Endodermal cell (in vitro differentiated cells): ENCODE data around the gene TNKS2. TPM values are rescaled to one million over a fixed set of nuclear protein-coding genes. Genes with fewer than 3 reads are reported as not detected.

Source experiments
- DNase-seq: peaks from one replicate; pipeline ENCODE4 v3.0.0-alpha.2; 2017
- H3K27ac ChIP-seq: 2 replicates; pipeline ENCODE4 v1.5.1; 2013; ENCODE audit warnings: mild to moderate bottlenecking, low read depth, low read length, moderate library complexity
- H3K27me3 ChIP-seq: 2 replicates; pipeline ENCODE4 v1.6.1; 2013; ENCODE audit warnings: mild to moderate bottlenecking, low read length, moderate library complexity; ENCODE audit not compliant: insufficient read depth, control insufficient read depth, poor library complexity, severe bottlenecking
- H3K36me3 ChIP-seq: 2 replicates; pipeline ENCODE4 v1.7.0; 2013; ENCODE audit warnings: mild to moderate bottlenecking, low read length, moderate library complexity; ENCODE audit not compliant: control insufficient read depth, insufficient read depth
- H3K4me1 ChIP-seq: one replicate; pipeline ENCODE4 v1.7.0; 2013; ENCODE audit warnings: low read length; ENCODE audit not compliant: control insufficient read depth, insufficient read depth
- H3K4me3 ChIP-seq: 2 replicates; pipeline ENCODE4 v1.5.1; 2013; ENCODE audit warnings: mild to moderate bottlenecking, low read length, moderate library complexity
- H3K9ac ChIP-seq: 2 replicates; pipeline ENCODE4 v1.6.1; 2013; ENCODE audit warnings: mild to moderate bottlenecking, low read length, moderate library complexity; ENCODE audit not compliant: poor library complexity, severe bottlenecking; ENCODE audit errors: extremely low read depth
- H3K9me3 ChIP-seq: 2 replicates; pipeline ENCODE4 v1.6.1; 2013; ENCODE audit warnings: mild to moderate bottlenecking, low read length, moderate library complexity; ENCODE audit not compliant: control insufficient read depth
- H3K27ac Mint-ChIP-seq: 2 replicates; pipeline ENCODE4 v1.8.0; 2020; ENCODE audit warnings: mixed read lengths
- H3K27me3 Mint-ChIP-seq: 2 replicates; pipeline ENCODE4 v1.8.0; 2021; ENCODE audit warnings: mild to moderate bottlenecking, mixed read lengths; ENCODE audit not compliant: insufficient read depth
- H3K36me3 Mint-ChIP-seq: 2 replicates; pipeline ENCODE4 v1.8.0; 2020; ENCODE audit warnings: low read depth, mixed read lengths
- H3K4me1 Mint-ChIP-seq: 2 replicates; pipeline ENCODE4 v1.8.0; 2020; ENCODE audit warnings: mixed read lengths
- H3K4me3 Mint-ChIP-seq: 2 replicates; pipeline ENCODE4 v1.8.0; 2020; ENCODE audit warnings: mild to moderate bottlenecking, moderate library complexity, mixed read lengths
- H3K9me3 Mint-ChIP-seq: 2 replicates; pipeline ENCODE4 v1.8.0; 2020; ENCODE audit warnings: mild to moderate bottlenecking, mixed read lengths
- WGBS, 2 experiments: methylation state at CpG; one replicate each; pipeline versions ENCODE4 v1.1.5 to v1.1.7; 2013; ENCODE audit warnings: missing lambda C conversion rate in 2 of 2, mixed read lengths in 1 of 2; ENCODE audit not compliant: insufficient coverage in 1 of 2, insufficient read length in 1 of 2; 5-methylcytosine and 5-hydroxymethylcytosine counted together
- total RNA-seq, 2 donors: library from RNA; stranded (reverse); fragmentation: NEBNext Ultra II Directional in 1 of 2; extraction: Animal tissue kit (Norgen Biotek cat#: 25700) in 1 of 2; gene quantifications; 2 replicates in 1 of 2; 3 replicates in 1 of 2; pipeline ENCODE4 v1.2.1, GENCODE V29; 2021
- TF ChIP-seq, protein P1 (sequence below): fragments of 200-600 bp; sonication (generic); conservative IDR thresholded peaks from 2 replicates; pipeline ENCODE4 v1.5.0; 2021; ENCODE audit warnings: antibody characterized with exemption, mild to moderate bottlenecking

TNKS2 gene
- total RNA-seq, 2 donors from 2014 or later: 51.3 to 59.9 TPM

DNA sequence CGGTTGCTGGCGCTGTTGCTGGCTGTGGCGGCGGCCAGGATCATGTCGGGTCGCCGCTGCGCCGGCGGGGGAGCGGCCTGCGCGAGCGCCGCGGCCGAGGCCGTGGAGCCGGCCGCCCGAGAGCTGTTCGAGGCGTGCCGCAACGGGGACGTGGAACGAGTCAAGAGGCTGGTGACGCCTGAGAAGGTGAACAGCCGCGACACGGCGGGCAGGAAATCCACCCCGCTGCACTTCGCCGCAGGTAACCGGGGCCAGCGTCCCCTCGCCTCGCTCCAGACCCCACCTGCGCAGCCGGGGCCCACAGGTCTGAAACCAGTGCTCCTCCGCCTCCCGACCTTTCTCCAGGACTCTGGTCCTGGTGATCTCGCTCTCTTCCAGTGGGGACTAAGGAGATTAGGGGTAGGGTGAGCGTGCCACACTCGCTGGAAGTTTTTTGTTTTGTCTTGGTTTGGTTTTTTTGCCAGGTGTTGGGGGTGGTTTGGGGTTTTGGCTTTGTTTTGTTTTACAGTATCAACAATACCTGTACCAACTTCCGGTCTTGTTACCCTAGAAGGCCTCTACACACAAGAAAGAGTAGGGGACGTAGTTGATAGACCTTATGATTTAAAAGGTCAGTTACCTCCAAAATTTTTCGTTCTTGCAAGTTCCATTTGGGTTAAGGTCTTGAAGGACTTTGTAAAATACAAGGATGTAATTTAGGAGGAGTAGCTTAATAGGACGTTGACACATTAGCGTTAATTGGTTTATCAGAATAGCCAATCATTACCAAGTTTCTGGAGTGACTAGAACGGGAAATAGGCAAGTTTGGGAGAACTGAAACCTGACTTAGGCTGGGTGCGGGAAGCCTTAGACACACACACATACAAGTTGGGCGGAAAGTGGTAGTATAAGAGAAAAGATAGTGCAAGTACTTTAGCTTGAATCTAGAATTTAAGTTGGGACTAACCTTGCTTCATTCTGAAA lies 704 bp downstream of the TNKS2 start:
- Histone ChIP-seq H3K27ac (peak overlapping the region; percentile 94), H3K9ac (peak overlapping the region; percentile 89), H3K4me1 (peaks cover 7% of the 10 kb centered on the region), H3K36me3 (peaks cover 36% of the 10 kb centered on the region), H3K4me3 (peak overlapping the region; percentile 85), H3K9me3 (no peaks in the 10 kb centered on the region), H3K27me3 (no peaks in the 10 kb centered on the region)
- TF ChIP-seq, protein P1, sequence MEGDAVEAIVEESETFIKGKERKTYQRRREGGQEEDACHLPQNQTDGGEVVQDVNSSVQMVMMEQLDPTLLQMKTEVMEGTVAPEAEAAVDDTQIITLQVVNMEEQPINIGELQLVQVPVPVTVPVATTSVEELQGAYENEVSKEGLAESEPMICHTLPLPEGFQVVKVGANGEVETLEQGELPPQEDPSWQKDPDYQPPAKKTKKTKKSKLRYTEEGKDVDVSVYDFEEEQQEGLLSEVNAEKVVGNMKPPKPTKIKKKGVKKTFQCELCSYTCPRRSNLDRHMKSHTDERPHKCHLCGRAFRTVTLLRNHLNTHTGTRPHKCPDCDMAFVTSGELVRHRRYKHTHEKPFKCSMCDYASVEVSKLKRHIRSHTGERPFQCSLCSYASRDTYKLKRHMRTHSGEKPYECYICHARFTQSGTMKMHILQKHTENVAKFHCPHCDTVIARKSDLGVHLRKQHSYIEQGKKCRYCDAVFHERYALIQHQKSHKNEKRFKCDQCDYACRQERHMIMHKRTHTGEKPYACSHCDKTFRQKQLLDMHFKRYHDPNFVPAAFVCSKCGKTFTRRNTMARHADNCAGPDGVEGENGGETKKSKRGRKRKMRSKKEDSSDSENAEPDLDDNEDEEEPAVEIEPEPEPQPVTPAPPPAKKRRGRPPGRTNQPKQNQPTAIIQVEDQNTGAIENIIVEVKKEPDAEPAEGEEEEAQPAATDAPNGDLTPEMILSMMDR: no peak
- WGBS, 2 experiments: 0% methylated on average over 10 to 53 of the region's 54 CpGs
- Mint-ChIP-seq H3K4me1 (peaks cover 32% of the 10 kb centered on the region), H3K9me3 (no peaks in the 10 kb centered on the region), H3K27ac (peak overlapping the region; percentile 97), H3K27me3 (peaks cover 5% of the 10 kb centered on the region), H3K4me3 (peak overlapping the region; percentile 89), H3K36me3 (peaks cover 25% of the 10 kb centered on the region)
- DNase-seq: peak; percentile 79

DNA sequence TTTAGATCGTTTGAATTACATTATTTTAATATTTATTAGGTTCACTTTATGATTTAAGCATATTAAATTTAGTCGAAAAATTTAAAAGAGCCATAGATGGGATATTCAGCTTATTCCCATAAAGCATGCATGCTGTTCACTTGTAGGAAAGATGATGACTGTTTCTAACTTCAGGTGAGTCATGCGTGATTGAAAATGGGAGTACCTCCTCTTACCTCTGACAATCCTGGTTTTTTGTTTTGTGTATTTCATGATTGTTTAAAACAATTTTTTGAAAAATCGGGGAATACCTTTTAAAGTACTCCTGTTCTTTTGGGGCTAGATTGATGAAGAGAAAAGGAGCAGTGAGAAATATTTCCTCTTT lies 1.4 kb downstream of the TNKS2 start:
- 29% methylated on average over 3 of the region's 4 CpGs; no CpG with 5 or more reads in 1 of the 2 experiments for WGBS, 2 experiments
- TF ChIP-seq, protein P1: no peak
- no peak for DNase-seq
- Histone ChIP-seq H3K4me3 (peak overlapping the region; percentile 85), H3K9ac (peak overlapping the region; percentile 89), H3K36me3 (peaks cover 42% of the 10 kb centered on the region), H3K4me1 (peaks cover 13% of the 10 kb centered on the region), H3K9me3 (no peaks in the 10 kb centered on the region), H3K27me3 (no peaks in the 10 kb centered on the region), H3K27ac (no peak overlapping the region)
- H3K36me3 Mint-ChIP-seq: peaks cover 29% of the 10 kb centered on the region
- H3K27ac Mint-ChIP-seq: no peak overlapping the region
- no peaks in the 10 kb centered on the region for H3K9me3 Mint-ChIP-seq
- peak overlapping the region; percentile 89 for H3K4me3 Mint-ChIP-seq
- peaks cover under 1% of the 10 kb centered on the region for H3K27me3 Mint-ChIP-seq
- H3K4me1 Mint-ChIP-seq: peaks cover 37% of the 10 kb centered on the region

DNA sequence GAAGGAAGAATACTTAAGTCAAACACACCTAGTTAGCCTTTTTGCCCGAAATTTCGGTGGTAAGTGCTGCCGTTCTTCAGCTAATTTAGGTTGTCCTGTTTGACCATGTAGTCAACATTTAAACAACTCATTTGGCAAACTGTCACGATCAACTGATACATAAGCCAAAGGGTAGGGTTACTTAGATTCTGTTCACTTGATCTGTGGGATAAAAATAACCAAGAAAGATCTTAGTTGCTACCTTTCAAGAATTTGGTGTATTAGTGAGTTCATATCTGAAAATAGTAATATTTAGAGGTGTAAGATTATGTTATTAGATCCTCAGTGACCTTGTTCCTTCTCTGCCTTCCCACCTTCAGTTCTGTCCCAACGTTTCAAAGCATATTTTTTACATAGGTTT lies 2.0 kb downstream of the TNKS2 start:
- WGBS, 2 experiments: 52 to 82% methylated on average over 3 to 4 of the region's 5 CpGs
- peaks cover 32% of the 10 kb centered on the region for H3K36me3 Mint-ChIP-seq
- Histone ChIP-seq H3K27me3 (no peaks in the 10 kb centered on the region), H3K9me3 (no peaks in the 10 kb centered on the region), H3K9ac (peak overlapping the region; percentile 89), H3K4me3 (peak overlapping the region; percentile 85), H3K27ac (no peak overlapping the region), H3K4me1 (peaks cover 13% of the 10 kb centered on the region), H3K36me3 (peaks cover 46% of the 10 kb centered on the region)
- H3K27ac Mint-ChIP-seq: no peak overlapping the region
- TF ChIP-seq, protein P1: no peak
- no peaks in the 10 kb centered on the region for H3K27me3 Mint-ChIP-seq
- H3K4me3 Mint-ChIP-seq: peak overlapping the region; percentile 89
- no peaks in the 10 kb centered on the region for H3K9me3 Mint-ChIP-seq
- peaks cover 39% of the 10 kb centered on the region for H3K4me1 Mint-ChIP-seq
- no peak for DNase-seq
